HG03521 (cell line): ENCODE results near the gene TSC1.
"Not testable (repeated sequence)": the region's sequence is repeated elsewhere in the genome, so short reads cannot be mapped to it uniquely, and the experiment has no call there.

Experiments used
- ATAC-seq: cut with Tn5 transposase; IDR thresholded peaks from one replicate; pipeline ENCODE4 v1.9.1; 2021; ENCODE audit warnings: mild to moderate bottlenecking, moderate library complexity; ENCODE audit not compliant: unreplicated experiment

TSC1 gene

DNA sequence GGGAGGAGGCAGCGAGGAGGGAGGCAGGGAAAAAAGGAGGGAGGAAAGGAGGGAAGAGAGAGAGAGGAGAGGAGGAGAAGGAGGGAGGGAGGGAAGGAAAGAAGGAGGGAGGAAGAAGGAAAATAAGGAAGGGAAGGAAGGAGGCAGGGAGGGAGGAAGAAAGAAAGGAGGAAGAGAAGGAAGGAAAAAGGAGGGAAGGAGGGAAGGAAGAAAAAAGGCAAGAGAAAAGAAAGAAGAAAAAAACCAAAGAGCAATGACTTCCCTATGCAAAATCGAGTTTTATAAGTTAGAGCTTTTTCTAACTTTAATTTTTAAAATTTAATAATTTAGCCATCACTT is 33.7 kb upstream of the TSC1 start:
- ATAC-seq, result no peak

DNA sequence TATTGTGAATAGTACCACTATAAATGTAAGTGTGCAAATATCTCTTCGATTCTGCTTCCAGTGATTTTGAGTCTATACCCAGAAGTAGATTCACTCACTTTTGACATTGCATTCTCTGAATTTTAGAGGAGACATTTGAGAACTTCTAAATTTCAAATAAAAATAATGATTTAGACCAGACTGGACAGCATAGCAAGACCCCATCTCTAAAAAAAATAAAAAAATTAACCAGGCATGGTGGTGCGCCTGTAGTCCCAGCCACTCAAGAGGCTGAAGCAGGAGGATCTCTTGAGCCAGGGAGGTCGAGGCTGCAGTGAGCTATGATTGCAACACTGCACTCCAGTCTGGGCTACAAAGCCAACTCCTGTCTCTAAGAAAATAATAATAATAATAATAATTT is 32.2 kb upstream of the TSC1 start:
- ATAC-seq, result no peak

- ATAC-seq, result no peak
These were observed 31.5 kb upstream of the TSC1 start for GRCh38 chr9:132975961-132976360.

- no peak for ATAC-seq
These were observed 29.3 kb upstream of the TSC1 start for GRCh38 chr9:132973713-132974112.

GRCh38 chr9:132973166-132973565 is 28.8 kb upstream of the TSC1 start:
- ATAC-seq, result no peak

GRCh38 chr9:132970324-132971062 is 26.1 kb upstream of the TSC1 start:
- no peak for ATAC-seq

DNA sequence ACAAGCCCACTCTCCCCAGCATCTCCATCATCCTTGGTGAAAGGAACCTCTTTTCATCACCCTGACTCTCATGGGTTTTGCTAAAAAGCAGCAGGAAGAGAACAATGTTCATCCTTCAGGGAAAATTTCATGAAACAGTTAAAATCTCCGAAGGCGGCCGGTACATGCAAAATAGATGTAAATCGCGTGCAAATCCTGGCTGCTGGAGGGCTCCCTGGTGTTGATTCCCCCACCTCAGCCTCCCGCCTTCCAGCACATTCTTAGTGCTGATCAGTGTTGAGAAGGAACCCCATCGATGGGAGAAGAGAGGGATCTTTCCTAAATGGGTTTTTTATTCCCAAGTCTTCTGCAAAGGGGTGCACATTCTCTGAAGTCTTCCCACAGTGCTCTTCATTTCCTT is 25.4 kb upstream of the TSC1 start:
- no peak for ATAC-seq

DNA sequence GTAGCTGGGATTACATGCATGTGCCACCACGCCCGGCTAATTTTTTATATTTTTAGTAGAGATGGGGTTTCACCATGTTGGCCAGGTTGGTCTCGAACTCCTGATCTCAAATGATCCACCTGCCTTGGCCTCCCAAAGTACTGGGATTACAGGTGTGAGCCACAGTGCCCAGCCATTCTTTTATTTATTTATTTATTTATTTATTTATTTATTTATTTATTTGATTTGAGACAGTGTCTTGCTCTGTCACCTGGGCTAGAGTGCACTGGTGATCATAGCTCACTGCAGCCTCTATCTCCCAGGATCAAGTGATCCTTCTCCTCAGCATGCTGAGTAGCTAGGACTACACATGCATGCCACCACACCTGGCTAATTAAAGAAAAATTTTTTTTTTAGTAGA is 23.5 kb upstream of the TSC1 start:
- not testable (repeated sequence) for ATAC-seq

- no peak for ATAC-seq
These were observed 21.1 kb upstream of the TSC1 start for GRCh38 chr9:132965478-132965877.

GRCh38 chr9:132961002-132961401 is 16.6 kb upstream of the TSC1 start:
- no peak for ATAC-seq

DNA sequence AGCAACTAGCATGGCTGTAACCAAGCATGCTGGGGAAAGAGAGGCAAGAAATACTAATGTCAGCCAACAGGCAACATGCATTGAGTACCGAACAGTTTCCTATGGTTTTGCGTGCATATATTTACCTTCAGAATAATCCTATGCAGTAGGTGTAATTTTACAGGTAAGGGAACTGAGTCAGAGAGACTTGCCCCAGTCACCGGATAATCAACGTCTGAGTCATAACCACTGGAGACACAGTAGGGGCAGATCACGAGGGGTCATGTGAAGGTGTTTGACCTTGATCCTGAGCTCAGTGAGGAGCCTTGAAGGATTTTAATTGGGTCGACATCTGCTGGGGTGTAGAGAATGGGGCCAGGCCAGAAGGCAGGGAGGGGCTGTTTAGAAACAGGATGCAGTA is 13.4 kb upstream of the TSC1 start:
- ATAC-seq, result no peak

DNA sequence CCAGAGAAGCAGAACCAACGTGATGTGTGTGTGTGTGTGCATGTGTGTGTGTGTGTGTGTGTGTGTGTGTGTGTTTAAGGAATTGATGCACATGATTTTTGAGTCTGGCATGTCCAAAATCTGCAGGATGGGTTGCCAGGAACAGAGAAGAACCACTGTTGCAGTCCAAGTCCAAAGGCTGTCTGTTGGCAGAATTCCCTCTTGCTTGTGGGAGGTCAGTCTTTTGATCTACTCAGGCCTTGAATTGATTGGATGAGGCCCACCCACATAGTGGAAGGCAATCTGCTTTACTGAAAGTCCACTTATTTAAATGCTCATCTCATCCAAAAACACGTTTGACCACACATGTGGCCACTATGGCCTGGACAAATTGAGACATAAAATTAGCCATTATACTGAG is 11.4 kb upstream of the TSC1 start:
- ATAC-seq, result no peak

GRCh38 chr9:132955123-132955522 is 10.7 kb upstream of the TSC1 start:
- ATAC-seq, result no peak

- no peak for ATAC-seq
These were observed 5.3 kb upstream of the TSC1 start for GRCh38 chr9:132949709-132950108.

- ATAC-seq, result no peak
These were observed 4.2 kb upstream of the TSC1 start for GRCh38 chr9:132948482-132949050.

- ATAC-seq, result no peak
These were observed 3.3 kb upstream of the TSC1 start for GRCh38 chr9:132947756-132948155.

- ATAC-seq, result no peak
These were observed 2.3 kb upstream of the TSC1 start for GRCh38 chr9:132946631-132947295.

DNA sequence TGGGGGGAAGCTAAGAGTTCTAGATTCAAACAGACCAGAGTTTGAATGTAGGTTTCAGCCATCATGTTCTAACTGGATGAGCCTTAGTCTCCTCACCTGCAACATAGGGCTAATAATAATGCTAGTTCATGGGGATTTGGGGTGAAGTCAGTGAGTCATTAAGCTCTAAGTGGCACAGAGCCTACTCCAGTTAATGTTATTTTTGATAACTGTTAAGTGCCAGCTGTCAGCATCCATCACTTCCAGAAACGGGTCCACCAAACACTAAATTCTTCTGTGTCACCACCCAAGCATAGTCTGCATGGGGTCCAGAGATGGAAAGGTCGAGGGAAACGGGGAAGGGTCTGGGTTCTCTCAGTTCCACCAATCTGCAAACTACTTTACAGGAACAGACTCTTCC is 1.8 kb upstream of the TSC1 start:
- no peak for ATAC-seq

GRCh38 chr9:132945186-132946130 is 1.0 kb upstream of the TSC1 start:
- no peak for ATAC-seq

GRCh38 chr9:132943651-132944293 is 644 bp downstream of the TSC1 start:
- peak; percentile 13 for ATAC-seq
